Uterus (tissue), 4 donors: ENCODE results near the gene PEPD. TPM values are rescaled to one million over a fixed set of nuclear protein-coding genes. Genes with fewer than 3 reads are reported as not detected.

ENCODE experiments used
- DNase-seq, 2 donors: peaks; one replicate each; pipeline ENCODE4 v3.0.0-alpha.2; 2019 to 2020
- H3K27ac ChIP-seq, 2 donors: fragments of 200-600 bp; sonication (generic); 1 replicate in 1 of 2; 2 replicates in 1 of 2; pipeline ENCODE4 v1.5.1; 2016 to 2018
- H3K27me3 ChIP-seq, 2 donors: fragments of 200-600 bp; sonication (generic); one replicate each; pipeline ENCODE4 v1.5.1; 2018 to 2019; ENCODE audit warnings: control low read depth in 1 of 2
- H3K36me3 ChIP-seq, 2 donors: fragments of 200-600 bp; sonication (generic); one replicate each; pipeline ENCODE4 v1.5.1; 2019; ENCODE audit warnings: control low read depth in 1 of 2
- H3K4me1 ChIP-seq, 2 donors: fragments of 200-600 bp; sonication (generic); one replicate each; pipeline ENCODE4 v1.5.1; 2018 to 2019; ENCODE audit warnings: control low read depth in 1 of 2
- H3K4me3 ChIP-seq, 2 donors: fragments of 200-600 bp; sonication (generic); 1 replicate in 1 of 2; 2 replicates in 1 of 2; pipeline ENCODE4 v1.5.1; 2018 to 2019; ENCODE audit warnings: mild to moderate bottlenecking in 1 of 2
- H3K9me3 ChIP-seq, 2 donors: fragments of 200-600 bp; sonication (generic); one replicate each; pipeline ENCODE4 v1.5.1; 2019; ENCODE audit warnings: control low read depth in 1 of 2
- POLR2A ChIP-seq, 2 donors: fragments of 450-650 bp; IDR thresholded peaks; one replicate each; pipeline ENCODE4 v1.6.1; 2016; ENCODE audit warnings: antibody characterized with exemption in 2 of 2, mild to moderate bottlenecking in 1 of 2, moderate library complexity in 1 of 2
- intact Hi-C: fragments of 100-400 bp; cut with DNase I; formaldehyde crosslinking; loops from one replicate; pipeline ENCODE4 v1.15.1; 2023; ENCODE audit warnings: low total_unique reads
- total RNA-seq, 4 donors: library from RNA; depleted of rRNA in 3 of 4; stranded (reverse); fragments of >200 nt in 3 of 4; gene quantifications; one replicate each; pipeline versions ENCODE4 v1.1.0 to v1.2.4, GENCODE V29; 2014 to 2023
- TF ChIP-seq, protein P1 (sequence below), 4 experiments: fragments of 200-600 bp in 2 of 4; fragments of 450-650 bp in 2 of 4; sonication (generic) in 2 of 4; IDR thresholded peaks; one replicate each; pipeline ENCODE4 v1.5.1; 2016 to 2019; ENCODE audit warnings: antibody characterized with exemption in 4 of 4, mild to moderate bottlenecking in 2 of 4, moderate library complexity in 1 of 4
- donor health status: DM: yes; HTN: yes; CAD: no.

Gene PEPD
- total RNA-seq, 4 donors from 2014 or later = 26.1 to 47.0 (median 37.9) TPM

DNA sequence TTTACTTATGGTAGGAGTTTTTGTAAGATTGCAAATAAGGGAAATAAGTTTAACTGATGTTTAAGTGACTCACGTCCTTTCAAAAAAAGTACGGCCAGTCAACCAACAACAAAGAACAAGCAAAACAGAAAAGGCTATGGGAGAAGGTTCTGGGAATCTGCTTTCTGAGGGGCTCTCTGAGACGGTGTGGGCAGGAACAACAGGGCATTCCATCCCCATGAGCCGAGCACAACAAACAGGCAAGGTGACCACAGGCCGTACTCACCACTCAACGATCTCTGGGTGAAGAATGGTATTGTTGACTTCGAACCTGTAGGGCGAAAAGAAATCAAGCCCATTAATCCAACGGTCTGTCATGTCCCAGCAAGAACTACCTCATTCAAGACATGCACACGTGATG lies 43.8 kb downstream of the PEPD start:
- no peak overlapping the region for H3K4me3 ChIP-seq
- TF ChIP-seq, protein P1, sequence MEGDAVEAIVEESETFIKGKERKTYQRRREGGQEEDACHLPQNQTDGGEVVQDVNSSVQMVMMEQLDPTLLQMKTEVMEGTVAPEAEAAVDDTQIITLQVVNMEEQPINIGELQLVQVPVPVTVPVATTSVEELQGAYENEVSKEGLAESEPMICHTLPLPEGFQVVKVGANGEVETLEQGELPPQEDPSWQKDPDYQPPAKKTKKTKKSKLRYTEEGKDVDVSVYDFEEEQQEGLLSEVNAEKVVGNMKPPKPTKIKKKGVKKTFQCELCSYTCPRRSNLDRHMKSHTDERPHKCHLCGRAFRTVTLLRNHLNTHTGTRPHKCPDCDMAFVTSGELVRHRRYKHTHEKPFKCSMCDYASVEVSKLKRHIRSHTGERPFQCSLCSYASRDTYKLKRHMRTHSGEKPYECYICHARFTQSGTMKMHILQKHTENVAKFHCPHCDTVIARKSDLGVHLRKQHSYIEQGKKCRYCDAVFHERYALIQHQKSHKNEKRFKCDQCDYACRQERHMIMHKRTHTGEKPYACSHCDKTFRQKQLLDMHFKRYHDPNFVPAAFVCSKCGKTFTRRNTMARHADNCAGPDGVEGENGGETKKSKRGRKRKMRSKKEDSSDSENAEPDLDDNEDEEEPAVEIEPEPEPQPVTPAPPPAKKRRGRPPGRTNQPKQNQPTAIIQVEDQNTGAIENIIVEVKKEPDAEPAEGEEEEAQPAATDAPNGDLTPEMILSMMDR (IDR thresholded peaks at IDR 0.05) = no peak
- no peak for TF ChIP-seq POLR2A (IDR thresholded peaks at IDR 0.05)
- H3K4me1 ChIP-seq = no peaks in the 10 kb centered on the region
- intact Hi-C loops = no loop called here
- H3K36me3 ChIP-seq = no peaks in the 10 kb centered on the region
- no peaks in the 10 kb centered on the region for H3K27me3 ChIP-seq
- DNase-seq = no peak
- H3K27ac ChIP-seq = no peak overlapping the region
- no peaks in the 10 kb centered on the region for H3K9me3 ChIP-seq

DNA sequence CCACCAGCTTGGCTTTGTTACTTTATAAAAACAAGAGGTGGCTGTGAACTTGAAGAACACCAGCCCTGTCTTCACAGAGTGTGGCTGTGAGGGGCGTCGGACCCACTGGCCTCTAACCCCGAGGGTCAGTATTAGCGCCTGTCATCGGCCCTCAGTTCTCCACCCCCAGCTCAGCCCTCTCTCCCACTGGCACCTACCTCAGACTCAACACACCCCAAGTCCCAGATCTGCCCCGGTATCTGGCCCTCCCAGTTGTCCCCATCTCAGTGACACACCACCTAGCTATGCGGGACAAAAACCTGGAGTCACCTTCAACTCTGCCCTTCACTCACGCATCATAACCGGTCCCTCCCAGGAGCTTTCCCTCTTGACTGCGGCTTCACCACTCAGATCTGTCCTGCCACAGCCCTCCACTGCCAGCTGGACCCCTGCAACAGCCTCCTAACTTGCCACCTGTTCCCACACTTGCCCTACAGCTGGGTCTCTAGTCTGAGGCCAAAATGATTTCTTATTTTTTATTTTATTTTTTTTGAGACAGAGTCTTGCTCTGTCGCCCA lies 45.4 kb downstream of the PEPD start:
- H3K9me3 ChIP-seq = no peaks in the 10 kb centered on the region
- TF ChIP-seq, protein P1 (IDR thresholded peaks at IDR 0.05) = no peak
- no peak for TF ChIP-seq POLR2A (IDR thresholded peaks at IDR 0.05)
- no peak for DNase-seq
- intact Hi-C loops = no loop called here
- no peak overlapping the region for H3K27ac ChIP-seq
- no peaks in the 10 kb centered on the region for H3K4me1 ChIP-seq
- no peaks in the 10 kb centered on the region for H3K27me3 ChIP-seq
- no peaks in the 10 kb centered on the region for H3K36me3 ChIP-seq
- no peak overlapping the region for H3K4me3 ChIP-seq

DNA sequence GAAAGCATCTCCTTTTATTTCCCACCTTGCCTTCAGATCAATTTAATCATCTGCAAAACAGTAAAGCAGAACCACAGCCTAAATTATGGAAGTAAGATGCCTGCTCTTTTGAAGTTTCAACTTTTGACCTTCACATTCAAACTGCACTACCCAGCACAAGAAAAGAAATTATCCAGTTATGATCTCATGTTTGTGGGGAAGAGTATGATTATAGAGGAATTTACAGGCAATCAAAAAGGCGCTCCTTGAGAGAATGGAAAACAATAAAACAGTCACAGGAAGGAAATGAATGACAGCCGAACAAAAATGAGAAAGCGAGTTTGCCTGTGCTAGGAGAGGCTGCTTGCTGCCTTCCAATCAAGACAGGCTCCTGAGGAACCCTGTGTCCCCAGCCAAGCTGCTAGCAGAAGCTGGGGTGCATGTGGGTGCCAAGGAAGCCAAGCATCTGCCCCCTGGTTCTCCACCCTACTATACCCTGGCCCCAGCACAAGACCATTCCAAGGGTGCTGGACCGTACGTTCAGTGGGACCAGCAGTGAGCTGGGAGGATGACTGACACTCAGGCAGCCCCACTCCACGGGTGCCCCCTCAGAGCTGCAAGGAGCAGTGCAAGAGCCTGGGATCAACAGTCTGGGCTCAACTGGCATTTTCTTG lies 47.8 kb downstream of the PEPD start:
- no peaks in the 10 kb centered on the region for H3K36me3 ChIP-seq
- no peak for TF ChIP-seq POLR2A (IDR thresholded peaks at IDR 0.05)
- TF ChIP-seq, protein P1 (IDR thresholded peaks at IDR 0.05) = no peak
- DNase-seq = no peak
- H3K9me3 ChIP-seq = no peaks in the 10 kb centered on the region
- no peaks in the 10 kb centered on the region for H3K4me1 ChIP-seq
- no peaks in the 10 kb centered on the region for H3K27me3 ChIP-seq
- H3K4me3 ChIP-seq = no peak overlapping the region
- H3K27ac ChIP-seq = no peak overlapping the region
- intact Hi-C loops = no loop called here

DNA sequence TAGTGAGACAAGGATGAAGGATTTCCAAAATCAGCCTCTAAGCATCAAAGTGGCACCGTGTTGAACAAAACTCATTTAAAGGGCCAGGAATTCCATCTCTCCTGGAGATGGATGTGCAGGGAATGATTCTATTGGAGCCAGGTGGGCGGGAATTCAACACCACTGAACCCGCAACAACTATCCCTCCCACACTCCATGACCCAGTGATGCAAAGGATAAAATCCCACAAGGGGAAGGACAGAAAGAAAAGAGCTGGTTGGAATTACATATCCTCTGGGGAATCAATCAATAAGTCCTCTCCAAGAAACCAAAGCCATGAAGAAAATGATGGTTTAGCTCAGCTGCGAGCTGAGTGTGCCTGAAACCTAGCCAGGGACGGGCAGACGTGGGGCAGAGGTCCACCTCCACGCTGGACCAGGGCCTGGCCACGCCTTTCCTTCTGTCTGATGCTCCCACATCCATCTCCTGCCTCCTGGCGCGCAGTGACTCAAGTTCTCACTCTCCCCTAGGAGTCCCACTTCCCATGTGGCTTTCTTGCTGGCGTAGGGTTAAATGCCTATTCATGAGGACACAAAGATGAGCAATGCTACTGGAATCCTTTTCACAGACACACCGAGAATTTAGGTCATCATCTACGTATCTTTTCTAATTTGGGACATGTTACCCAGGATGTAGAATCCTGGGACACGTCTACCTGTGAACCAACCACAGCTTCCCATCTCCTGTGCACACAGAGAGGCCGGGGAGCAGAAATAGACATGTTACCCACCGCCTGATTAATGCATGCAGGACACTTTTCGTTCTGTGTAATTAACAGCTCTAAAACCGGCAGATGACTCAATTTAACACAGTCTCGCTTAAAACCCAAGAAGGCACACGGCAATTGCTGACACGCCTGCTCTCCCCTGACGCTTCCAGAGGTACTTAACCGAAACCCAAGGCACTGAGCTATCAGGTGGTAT lies 48.6 kb downstream of the PEPD start:
- DNase-seq = peak in 1 of 2 donors; percentile 23
- Histone ChIP-seq H3K36me3 (no peaks in the 10 kb centered on the region), H3K27ac (no peak overlapping the region), H3K4me3 (no peak overlapping the region), H3K9me3 (no peaks in the 10 kb centered on the region), H3K27me3 (no peaks in the 10 kb centered on the region), H3K4me1 (no peaks in the 10 kb centered on the region)
- intact Hi-C loops = no loop called here
- TF ChIP-seq, protein P1 (IDR thresholded peaks at IDR 0.05) = no peak
- no peak for TF ChIP-seq POLR2A (IDR thresholded peaks at IDR 0.05)

DNA sequence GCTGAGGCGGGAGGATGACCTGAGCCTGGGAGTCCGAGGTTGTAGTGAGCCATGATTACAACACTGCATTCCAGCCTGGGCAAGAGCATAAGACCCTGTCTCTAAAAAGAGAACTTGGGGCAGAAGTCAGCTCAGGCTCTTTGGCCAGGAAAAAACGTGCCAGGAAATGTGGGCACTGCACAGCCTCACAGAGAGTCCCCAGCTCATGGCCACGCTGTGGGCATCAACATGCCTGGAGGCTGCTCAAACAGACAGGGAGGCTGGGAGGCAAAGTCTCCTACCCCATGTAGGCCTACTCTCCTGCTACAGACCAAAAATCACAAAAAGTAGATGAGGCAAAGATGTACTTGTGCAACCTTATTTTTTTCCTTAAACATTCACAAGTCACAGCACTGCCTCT lies 49.4 kb downstream of the PEPD start:
- intact Hi-C loops = no loop called here
- Histone ChIP-seq H3K4me3 (no peak overlapping the region), H3K9me3 (no peaks in the 10 kb centered on the region), H3K4me1 (no peaks in the 10 kb centered on the region), H3K27ac (no peak overlapping the region), H3K27me3 (no peaks in the 10 kb centered on the region), H3K36me3 (no peaks in the 10 kb centered on the region)
- DNase-seq = no peak
- TF ChIP-seq, protein P1 (IDR thresholded peaks at IDR 0.05) = no peak
- no peak for TF ChIP-seq POLR2A (IDR thresholded peaks at IDR 0.05)
